ENCODE data around the gene NUP93.

The NUP93 gene

DNA sequence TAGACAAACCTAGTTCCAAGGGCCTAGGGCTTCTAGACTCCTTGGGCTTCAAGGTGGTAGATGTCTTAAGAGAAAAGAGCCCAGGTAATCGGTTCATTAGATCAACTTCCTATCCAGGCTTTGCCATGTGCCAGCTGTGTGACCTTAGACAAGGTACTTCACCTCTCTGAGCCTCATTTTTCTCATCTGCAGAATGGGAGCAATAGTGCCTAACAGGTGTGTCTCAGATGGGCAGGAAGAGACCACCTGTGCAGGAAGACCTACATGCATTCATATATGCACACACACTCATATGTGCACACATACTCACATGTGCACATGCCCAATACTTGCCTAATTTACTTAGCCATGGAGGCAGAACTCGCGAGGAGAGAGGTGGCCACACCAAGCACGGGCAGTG, 150.8 kb downstream of the NUP93 start:
- no peak for TF ChIP-seq POLR2AphosphoS5 (IDR thresholded peaks at IDR 0.05; ENCODE audit: low read depth, low read length)
- TF ChIP-seq TAF1 (IDR thresholded peaks at IDR 0.05; ENCODE audit: borderline replicate concordance, insufficient read depth, low read length): no peak
- TF ChIP-seq, protein P1, sequence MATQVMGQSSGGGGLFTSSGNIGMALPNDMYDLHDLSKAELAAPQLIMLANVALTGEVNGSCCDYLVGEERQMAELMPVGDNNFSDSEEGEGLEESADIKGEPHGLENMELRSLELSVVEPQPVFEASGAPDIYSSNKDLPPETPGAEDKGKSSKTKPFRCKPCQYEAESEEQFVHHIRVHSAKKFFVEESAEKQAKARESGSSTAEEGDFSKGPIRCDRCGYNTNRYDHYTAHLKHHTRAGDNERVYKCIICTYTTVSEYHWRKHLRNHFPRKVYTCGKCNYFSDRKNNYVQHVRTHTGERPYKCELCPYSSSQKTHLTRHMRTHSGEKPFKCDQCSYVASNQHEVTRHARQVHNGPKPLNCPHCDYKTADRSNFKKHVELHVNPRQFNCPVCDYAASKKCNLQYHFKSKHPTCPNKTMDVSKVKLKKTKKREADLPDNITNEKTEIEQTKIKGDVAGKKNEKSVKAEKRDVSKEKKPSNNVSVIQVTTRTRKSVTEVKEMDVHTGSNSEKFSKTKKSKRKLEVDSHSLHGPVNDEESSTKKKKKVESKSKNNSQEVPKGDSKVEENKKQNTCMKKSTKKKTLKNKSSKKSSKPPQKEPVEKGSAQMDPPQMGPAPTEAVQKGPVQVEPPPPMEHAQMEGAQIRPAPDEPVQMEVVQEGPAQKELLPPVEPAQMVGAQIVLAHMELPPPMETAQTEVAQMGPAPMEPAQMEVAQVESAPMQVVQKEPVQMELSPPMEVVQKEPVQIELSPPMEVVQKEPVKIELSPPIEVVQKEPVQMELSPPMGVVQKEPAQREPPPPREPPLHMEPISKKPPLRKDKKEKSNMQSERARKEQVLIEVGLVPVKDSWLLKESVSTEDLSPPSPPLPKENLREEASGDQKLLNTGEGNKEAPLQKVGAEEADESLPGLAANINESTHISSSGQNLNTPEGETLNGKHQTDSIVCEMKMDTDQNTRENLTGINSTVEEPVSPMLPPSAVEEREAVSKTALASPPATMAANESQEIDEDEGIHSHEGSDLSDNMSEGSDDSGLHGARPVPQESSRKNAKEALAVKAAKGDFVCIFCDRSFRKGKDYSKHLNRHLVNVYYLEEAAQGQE (IDR thresholded peaks at IDR 0.05; ENCODE audit: insufficient read depth in 1 of 2, low read depth in 2 of 2, low read length in 2 of 2): no peak
- TF ChIP-seq FOXP2 (optimal IDR thresholded peaks at IDR 0.05; ENCODE audit: borderline replicate concordance, extremely low read depth, extremely low read length, insufficient read depth): no peak
- TF ChIP-seq SIN3A (IDR thresholded peaks at IDR 0.05; ENCODE audit: borderline replicate concordance, insufficient read depth, low read length): no peak

DNA sequence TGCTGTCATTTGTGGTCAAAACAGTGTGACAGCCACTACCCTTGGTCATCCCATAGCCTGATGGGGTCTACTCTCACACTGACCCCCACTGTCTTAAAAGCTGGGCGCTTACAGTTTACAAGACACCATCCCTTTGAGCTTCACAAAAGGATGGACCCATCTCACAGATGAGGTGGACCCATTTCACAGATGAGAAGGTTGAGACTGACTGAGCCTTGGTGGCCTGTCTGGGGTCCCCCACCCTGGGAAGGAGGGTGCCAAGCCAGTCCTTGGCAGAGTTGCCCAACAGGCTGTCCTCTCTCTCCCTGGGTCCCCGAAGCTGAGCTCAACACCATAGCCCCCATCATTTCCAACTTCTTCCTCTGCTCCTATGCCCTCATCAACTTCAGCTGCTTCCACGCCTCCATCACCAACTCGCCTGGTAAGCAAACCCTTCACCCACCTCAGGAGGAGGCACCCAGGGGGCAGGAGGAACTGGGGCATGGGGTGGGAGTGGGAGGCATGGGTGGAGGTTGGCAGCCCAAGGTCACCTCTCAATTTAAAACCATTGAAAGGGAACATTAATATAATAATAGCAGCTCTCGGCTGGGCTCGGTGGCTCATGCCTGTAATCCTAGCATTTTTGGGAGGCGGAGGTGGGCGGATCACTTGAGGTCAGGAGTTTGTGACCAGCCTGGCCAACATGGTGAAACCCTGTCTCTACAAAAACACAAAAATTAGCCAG, 152.3 kb downstream of the NUP93 start:
- TF ChIP-seq SIN3A (IDR thresholded peaks at IDR 0.05; ENCODE audit: borderline replicate concordance, insufficient read depth, low read length) (no peak), TAF1 (IDR thresholded peaks at IDR 0.05; ENCODE audit: borderline replicate concordance, insufficient read depth, low read length) (no peak), FOXP2 (optimal IDR thresholded peaks at IDR 0.05; ENCODE audit: borderline replicate concordance, extremely low read depth, extremely low read length, insufficient read depth) (no peak), POLR2AphosphoS5 (IDR thresholded peaks at IDR 0.05; ENCODE audit: low read depth, low read length) (no peak)
- TF ChIP-seq, protein P1 (IDR thresholded peaks at IDR 0.05; ENCODE audit: insufficient read depth in 1 of 2, low read depth in 2 of 2, low read length in 2 of 2): no peak

DNA sequence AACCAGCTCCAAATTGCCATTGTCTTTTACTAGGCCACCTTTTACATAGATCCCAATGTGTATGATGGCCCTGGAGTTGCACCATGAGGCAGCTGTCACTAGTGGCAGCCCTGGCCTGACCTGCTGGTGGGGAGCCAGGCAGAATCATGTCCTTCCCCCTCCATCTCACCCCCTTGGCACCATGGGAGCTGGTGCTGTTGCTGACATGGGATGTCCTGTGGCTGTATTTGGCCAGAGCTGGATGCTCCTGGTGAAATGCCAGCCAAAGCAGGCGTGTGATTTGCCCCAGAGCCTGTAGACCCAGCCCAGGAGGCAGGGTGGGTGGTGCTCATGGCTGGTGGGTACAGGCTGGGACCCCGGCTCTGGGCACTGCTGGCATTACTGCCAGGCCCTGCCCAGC, 153.7 kb downstream of the NUP93 start:
- TF ChIP-seq POLR2AphosphoS5 (IDR thresholded peaks at IDR 0.05; ENCODE audit: low read depth, low read length) (no peak), TAF1 (IDR thresholded peaks at IDR 0.05; ENCODE audit: borderline replicate concordance, insufficient read depth, low read length) (no peak), FOXP2 (optimal IDR thresholded peaks at IDR 0.05; ENCODE audit: borderline replicate concordance, extremely low read depth, extremely low read length, insufficient read depth) (no peak), SIN3A (IDR thresholded peaks at IDR 0.05; ENCODE audit: borderline replicate concordance, insufficient read depth, low read length) (no peak)
- TF ChIP-seq, protein P1 (IDR thresholded peaks at IDR 0.05; ENCODE audit: insufficient read depth in 1 of 2, low read depth in 2 of 2, low read length in 2 of 2): no peak

DNA sequence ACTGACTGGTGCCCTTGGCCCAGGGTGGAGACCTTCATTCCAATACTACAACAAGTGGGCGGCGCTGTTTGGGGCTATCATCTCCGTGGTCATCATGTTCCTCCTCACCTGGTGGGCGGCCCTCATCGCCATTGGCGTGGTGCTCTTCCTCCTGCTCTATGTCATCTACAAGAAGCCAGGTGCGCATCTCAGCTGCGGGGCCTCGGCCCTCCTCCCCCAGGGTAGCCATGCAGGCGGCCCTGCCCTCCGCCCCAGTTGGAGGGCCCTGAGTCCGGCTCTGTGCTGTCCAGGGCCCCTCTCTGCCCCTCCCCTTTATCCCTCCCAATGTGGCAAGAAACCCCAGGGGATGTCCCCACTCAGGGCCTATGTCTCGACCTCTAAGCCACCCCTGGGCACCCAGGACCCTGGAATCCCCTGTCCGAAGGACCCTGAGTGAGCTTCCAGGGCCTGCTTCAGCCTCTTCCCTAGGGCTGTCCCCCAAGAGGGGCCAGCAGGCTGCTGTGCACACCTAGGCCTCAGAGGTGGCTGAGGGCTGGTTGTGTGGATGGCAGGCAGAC, 154.2 kb downstream of the NUP93 start:
- TF ChIP-seq SIN3A (IDR thresholded peaks at IDR 0.05; ENCODE audit: borderline replicate concordance, insufficient read depth, low read length) (no peak), FOXP2 (optimal IDR thresholded peaks at IDR 0.05; ENCODE audit: borderline replicate concordance, extremely low read depth, extremely low read length, insufficient read depth) (no peak), POLR2AphosphoS5 (IDR thresholded peaks at IDR 0.05; ENCODE audit: low read depth, low read length) (no peak), TAF1 (IDR thresholded peaks at IDR 0.05; ENCODE audit: borderline replicate concordance, insufficient read depth, low read length) (no peak)
- TF ChIP-seq, protein P1 (IDR thresholded peaks at IDR 0.05; ENCODE audit: insufficient read depth in 1 of 2, low read depth in 2 of 2, low read length in 2 of 2): no peak

Data from PFSK-1 (cell line).